GM12864 (cell line): ENCODE data around the gene ZNG1F.
"Not testable (repeated sequence)": the region's sequence is repeated elsewhere in the genome, so short reads cannot be mapped to it uniquely, and the experiment has no call there.

Experiments used
- DNase-seq: peaks from one replicate; pipeline ENCODE4 v3.0.0-alpha.2; 2011; ENCODE audit warnings: low read depth
- H3K4me3 ChIP-seq: 2 replicates; pipeline ENCODE4 v1.5.1; 2011; ENCODE audit warnings: mild to moderate bottlenecking, low read depth, low read length, control low read depth
- TF ChIP-seq, protein P1 (sequence below): IDR thresholded peaks from 2 replicates; pipeline ENCODE4 v1.5.1; 2011; ENCODE audit warnings: low read depth, mild to moderate bottlenecking, moderate library complexity, low read length, control low read depth, inconsistent platforms; ENCODE audit errors: missing control alignments

ZNG1F gene

DNA sequence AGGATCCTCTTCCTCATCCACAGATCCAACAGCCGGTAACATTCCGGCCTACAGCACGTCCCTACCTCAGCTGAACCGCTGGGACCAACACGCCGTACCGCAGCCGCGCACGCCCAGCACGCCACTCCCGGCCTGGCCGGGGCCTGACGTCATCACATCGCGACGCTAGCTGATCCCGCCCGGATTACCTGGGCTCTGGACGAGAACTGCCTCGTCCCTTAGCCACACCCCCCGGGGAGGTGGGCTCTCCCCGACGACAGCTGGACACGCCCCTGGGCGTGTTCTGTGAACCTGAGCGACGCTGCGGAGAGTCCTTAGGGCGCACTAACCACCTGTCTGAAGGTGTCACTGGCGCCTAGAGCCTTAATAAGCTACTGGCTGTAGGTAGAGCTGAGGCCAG, at the start of gene ZNG1F:
Gene ZNG1F, minus strand, starts transcription at position 101 of the 400 bp plus-strand sequence. Its CDS starts 59 bp downstream, at position 42.
- DNase-seq: not testable (repeated sequence)

DNA sequence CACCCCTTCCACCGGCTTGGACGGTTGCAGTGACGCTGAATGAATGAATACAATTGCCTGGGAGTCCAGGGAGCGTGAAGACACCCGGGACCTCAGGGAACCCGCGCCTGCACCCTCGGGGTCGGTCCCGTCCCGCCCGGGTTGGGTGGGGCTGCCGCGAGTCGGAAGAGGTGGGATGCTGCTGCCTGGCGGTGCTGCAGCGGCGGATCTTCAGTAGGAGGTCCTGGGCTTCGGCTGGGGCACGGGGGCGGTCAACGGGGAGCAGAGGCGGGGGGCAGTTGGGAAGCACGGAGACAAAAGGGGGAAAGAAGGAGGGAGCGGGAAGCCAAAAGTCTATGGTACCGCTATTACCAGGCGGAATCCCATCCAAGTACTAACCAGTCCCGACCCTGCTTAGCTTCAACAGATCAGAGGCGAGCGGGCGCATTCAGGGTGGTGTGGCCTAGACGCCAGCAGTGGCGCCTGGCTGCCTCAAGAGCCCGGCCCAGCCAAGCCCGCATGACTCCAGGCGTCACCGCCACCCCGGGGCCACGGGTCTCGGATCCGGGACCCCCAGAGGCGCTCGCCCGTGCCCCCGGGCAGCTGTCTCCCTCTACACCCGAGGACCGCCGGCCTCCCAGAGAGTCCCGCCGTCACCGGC, 48.1 kb upstream of the ZNG1F start:
- not testable (repeated sequence) for DNase-seq
- H3K4me3 ChIP-seq: peak overlapping the region; percentile 36

More for the DNA sequence above, at the start of gene ZNG1F:
- not testable (repeated sequence) for H3K4me3 ChIP-seq

DNA sequence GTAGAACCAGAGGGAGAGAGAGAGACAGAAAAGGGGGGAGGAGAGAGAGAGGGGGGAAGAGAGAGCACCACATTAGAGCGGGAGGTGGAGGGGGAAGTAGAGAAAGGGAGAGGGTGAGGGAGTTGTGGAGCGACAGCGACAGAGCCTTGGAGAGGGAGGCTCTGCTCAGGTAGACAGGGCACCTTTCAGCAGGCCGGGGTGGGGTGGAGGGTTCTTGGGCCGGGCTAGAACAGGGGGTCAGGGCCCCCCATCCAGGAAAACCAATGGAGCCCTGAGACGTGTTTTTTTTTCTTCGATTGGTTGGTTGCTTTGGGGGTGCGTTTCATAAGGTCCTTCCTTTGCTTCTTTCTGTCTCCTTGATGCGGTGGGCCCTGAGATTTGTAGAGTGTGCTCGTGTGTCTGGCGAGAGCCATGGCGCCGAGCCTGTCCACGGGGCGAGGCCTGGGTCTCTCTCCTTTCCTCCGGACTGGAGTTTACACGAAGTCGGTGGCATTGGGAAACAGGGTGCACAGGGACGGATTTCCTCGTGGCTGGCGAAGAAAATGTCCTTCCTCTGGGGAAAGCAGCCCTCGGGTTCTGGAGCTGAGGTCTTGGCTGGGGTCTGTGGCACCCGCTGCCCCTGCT, 47.5 kb upstream of the ZNG1F start:
- not testable (repeated sequence) for DNase-seq
- peak overlapping the region; percentile 43; the same call in 1 of the 2 replicates for H3K4me3 ChIP-seq

DNA sequence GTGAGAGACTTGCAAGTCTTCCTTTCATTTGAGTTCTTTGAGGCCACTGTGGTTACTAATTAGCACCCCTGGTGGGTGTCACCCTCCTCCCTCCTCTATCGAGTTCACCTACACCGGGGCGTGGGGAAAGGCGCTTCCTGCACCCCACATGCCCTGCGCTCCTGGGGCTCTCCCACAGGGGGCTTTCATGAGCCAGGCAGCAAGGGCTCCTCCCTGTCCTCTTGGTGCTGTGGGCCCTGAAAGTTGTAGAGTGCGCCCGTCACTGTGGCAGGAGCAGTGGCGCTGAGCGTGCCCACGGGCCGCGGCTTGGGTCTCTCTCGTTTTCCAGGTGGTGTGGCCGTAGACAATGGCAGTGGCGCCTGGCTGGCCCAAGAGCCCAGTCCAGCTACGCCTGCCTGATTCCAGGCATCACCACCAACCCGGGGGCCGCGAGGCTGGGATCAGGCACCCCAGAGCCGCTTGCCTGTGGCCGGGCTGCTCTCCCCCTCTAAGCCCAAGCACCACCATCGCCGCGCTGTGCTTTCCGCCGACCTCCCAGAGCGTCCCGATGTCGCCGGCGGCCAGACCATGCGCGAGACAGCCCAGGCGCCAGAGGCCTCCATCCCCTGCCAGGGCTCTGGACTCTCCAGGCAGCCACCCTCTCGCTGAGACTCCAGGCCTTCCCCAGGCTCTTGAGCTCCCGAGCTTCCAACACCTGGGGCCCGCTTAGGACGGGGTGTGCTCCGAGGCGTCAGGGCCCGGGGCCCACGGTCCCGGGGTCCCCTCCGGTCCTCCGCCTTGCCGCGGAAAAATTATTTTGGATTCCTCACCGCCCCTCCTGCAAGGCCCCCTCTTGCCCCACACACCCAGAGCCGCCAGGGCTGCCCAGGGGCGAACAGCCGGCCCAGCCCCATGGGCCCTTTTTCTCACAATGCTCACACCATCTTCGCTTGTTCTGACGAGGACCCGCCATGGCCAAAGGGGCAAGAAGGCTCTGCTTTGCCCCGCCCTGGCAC, 46.0 kb upstream of the ZNG1F start:
- TF ChIP-seq, protein P1, sequence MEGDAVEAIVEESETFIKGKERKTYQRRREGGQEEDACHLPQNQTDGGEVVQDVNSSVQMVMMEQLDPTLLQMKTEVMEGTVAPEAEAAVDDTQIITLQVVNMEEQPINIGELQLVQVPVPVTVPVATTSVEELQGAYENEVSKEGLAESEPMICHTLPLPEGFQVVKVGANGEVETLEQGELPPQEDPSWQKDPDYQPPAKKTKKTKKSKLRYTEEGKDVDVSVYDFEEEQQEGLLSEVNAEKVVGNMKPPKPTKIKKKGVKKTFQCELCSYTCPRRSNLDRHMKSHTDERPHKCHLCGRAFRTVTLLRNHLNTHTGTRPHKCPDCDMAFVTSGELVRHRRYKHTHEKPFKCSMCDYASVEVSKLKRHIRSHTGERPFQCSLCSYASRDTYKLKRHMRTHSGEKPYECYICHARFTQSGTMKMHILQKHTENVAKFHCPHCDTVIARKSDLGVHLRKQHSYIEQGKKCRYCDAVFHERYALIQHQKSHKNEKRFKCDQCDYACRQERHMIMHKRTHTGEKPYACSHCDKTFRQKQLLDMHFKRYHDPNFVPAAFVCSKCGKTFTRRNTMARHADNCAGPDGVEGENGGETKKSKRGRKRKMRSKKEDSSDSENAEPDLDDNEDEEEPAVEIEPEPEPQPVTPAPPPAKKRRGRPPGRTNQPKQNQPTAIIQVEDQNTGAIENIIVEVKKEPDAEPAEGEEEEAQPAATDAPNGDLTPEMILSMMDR: peak; percentile 31
- H3K4me3 ChIP-seq: peak overlapping the region; percentile 45
- DNase-seq: peak; percentile 67

DNA sequence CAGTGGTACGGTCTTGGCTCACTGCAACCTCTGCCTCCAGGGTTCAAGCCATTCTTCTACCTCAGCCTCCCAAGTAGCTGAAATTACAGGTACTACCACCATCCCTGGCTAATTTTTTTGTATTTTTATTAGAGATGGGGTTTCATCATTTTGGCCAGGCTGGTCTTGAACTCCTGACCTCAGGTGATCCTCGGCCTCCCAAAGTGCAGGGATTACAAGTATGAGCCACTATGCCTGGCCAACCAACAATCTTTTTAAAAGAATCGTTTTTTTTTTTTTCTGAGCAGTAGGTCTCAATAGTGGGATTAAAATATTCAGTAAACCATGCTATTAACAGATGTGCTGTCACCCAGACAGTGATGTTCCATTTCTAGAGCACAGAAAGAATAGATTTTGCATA, 45.1 kb upstream of the ZNG1F start:
- not testable (repeated sequence) for DNase-seq, H3K4me3 ChIP-seq

DNA sequence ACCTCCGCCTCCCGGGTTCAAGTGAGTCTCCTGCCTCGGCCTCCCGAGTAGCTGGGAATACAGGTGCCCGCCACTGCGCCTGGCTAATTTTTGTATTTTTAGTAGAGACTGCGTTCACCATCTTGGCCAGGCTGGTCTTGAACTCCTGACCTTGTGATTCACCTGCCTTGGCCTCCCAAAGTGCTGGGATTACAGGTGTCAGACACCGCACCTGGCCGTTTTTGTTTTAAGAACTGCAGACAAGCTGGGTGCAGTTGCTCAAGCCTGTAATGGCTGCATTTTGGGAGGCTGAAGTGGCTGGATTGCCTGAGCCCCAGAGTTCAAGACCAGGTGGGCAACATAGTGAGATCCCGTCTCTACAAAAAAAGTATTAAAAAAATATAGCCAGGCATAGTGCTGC, 43.2 kb upstream of the ZNG1F start:
- H3K4me3 ChIP-seq, DNase-seq: not testable (repeated sequence)

DNA sequence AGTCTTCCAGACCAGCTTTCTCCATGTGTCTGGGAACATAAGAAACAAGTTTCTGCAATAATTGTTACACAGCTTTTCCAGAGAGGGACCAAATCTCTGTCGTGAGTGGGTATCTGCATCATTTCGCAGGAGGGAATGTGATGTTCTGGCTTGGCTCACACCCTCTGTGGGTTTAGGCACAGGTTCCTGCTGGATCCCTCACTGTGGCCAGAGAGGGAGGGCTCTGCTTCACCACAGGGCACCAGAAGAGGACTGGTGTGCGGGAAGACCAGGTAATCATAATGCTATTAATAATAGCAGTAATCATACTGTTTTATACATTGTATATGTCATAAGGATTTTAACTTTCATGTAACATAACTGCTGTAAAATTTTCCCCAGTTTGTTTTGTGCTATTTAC, 41.3 kb upstream of the ZNG1F start:
- DNase-seq, H3K4me3 ChIP-seq: not testable (repeated sequence)

DNA sequence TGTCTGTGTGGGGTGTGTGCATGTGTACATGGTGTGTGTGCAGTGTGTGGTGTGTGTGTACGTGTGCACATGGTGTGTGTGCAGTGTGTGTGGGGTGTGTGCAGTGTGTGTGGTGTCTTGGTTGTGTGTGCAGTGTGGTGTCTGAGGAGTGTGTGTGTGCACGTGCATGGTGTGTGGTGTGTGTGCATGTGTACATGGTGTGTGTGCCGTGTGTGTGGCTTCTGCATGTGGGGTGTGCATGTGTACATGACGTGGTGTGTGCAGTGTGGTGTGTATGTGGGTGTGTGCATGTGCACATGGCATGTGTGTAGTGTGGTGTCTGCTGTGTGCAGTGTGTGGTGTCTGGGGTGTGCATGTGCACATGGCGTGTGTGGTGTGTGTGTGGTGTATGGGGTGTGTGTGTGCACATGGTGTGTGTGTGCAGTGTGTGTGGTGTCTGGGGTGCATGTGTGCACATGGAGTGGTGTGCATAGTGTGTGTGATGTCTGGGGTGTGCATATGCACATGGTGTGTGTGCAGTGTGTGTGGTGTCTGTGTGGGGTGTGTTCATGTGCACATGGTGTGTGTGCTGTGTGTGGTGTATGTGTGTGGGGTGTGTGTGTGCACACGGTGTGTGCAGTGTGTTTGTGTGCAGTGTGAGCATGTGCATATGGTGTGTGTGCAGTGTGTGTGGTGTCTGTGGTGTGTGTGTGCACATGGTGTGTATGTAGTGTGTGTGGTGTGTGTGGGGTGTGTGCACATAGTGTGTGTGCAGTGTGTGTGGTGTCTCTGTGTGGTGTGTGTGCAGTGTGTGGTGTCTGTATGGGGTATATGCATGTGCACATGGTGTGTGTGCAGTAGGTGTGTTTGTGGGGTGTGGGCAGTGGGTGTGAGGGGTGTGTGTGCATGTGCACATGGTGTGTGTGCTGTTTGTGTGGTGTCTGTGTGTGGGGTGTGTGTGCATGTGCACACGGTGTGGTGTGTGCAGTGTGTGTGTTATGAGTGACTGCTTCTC, 40.6 kb upstream of the ZNG1F start:
- TF ChIP-seq, protein P1: no peak
- H3K4me3 ChIP-seq: no peak overlapping the region
- DNase-seq: no peak

DNA sequence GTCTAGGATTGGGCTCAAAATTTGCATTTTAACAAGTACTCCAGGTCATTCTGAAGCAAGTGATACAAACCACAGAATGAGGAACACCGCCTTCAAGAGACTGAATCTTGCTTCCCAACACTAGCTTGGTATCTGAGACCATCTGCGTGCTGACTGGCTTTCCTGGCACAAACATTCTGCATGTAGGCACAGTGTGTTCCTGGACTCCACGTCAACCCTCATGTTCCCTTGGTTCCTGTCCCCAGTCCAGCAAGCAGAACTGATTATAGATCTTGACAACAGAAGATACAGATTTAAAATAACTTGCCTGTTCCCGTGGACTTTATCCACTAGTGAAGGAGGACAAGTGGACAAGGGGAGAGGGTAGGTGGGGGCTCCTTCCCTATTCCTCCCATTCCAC, 30.7 kb upstream of the ZNG1F start:
- not testable (repeated sequence) for DNase-seq, H3K4me3 ChIP-seq

DNA sequence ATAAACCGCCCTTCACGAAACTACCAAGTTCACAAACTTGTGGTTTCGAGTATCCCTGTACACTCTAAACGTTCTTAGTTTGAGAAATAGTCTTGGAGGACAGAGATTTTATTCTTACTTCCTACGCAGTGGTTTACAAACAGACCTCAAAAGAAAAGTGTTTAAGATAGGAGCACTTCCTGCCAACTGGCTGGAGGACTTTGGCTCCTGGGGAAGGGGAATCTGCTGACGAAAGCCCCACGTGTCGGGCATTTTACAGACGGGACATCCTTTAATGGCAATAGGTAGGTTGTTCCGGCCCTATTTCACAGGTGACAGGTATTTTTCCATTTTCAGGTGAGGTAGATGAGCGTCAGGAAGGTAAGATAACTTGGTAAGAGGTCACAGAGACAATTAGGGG, 678 bp downstream of the ZNG1F start:
- not testable (repeated sequence) for H3K4me3 ChIP-seq, DNase-seq

DNA sequence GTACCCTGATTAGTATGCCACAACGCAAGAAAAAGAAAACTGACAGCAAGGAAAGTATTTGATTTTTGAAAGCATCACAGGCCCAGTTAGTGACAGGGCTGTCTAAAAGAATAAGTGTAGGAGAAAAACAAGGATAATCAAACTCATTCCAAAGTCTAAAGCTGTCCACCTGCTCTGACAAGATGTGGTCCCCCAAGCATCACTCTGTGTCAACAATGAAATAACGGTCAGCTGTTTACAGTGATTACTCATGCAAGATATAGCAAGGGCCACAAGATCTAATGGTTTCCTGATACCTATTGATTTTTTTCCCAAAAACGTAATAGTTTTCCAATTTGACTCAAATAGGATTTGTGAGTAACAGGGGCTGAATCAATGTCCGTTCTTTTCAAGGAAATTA, 14.1 kb downstream of the ZNG1F start:
- H3K4me3 ChIP-seq, DNase-seq: not testable (repeated sequence)

DNA sequence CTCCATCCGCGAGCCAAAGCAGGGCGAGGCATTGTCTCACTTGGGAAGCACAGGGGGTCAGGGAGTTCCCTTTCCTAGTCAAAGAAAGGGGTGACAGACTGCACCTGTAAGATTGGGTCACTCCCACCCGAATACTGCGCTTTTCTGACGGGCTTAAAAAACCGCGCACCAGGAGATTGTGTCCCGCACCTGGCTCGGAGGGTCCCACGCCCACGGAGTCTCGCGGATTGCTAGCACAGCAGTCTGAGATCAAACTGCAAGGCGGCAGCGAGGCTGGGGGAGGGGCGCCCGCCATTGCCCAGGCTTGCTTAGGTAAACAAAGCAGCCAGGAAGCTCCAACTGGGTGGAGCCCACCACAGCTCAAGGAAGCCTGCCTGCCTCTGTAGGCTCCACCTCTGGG, 39.0 kb downstream of the ZNG1F start:
- not testable (repeated sequence) for DNase-seq, H3K4me3 ChIP-seq

DNA sequence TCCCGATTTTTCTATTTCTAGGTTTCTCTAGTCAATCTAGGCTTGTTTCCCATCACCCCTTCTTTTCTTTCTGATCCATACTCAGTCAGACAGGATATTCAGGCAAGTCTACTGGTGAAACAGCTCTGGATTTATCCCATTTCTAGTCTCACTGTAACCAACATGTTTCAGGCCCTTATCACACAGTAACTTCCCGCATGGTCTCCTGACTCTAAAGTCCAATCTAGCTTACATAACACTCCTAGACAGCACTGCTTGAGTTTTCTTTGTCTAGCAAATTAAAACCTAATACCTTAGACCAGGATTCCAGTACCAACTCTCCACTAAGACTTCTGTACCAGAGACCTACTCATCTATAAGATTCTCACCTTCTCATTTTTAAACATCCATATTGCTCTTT, 47.2 kb downstream of the ZNG1F start:
- not testable (repeated sequence) for DNase-seq, H3K4me3 ChIP-seq

DNA sequence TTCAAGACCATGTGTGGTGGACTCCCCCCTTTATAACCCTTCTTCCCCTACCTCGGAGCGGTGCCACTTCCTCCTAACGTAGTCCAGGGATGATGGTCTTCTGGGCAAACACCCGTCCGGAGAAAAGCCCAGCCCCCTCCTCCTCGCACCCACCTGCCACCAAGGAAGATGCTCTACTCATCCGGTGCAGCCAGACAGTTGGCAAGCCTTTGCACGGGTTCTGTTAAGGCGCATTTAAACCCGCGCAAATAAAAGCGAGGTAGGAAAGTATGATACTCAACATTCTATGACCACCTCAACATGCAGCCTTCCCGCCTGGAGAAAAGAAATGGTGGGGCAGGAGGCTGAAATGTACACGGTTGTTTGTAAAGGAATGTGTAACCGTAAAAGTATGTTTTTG, 60.5 kb downstream of the ZNG1F start, which contains the start of gene FOXD4L6:
Gene FOXD4L6, minus strand, starts transcription at position 101 of the 400 bp plus-strand sequence. CDS start 298 bp downstream, outside the sequence.
- not testable (repeated sequence) for H3K4me3 ChIP-seq, DNase-seq

DNA sequence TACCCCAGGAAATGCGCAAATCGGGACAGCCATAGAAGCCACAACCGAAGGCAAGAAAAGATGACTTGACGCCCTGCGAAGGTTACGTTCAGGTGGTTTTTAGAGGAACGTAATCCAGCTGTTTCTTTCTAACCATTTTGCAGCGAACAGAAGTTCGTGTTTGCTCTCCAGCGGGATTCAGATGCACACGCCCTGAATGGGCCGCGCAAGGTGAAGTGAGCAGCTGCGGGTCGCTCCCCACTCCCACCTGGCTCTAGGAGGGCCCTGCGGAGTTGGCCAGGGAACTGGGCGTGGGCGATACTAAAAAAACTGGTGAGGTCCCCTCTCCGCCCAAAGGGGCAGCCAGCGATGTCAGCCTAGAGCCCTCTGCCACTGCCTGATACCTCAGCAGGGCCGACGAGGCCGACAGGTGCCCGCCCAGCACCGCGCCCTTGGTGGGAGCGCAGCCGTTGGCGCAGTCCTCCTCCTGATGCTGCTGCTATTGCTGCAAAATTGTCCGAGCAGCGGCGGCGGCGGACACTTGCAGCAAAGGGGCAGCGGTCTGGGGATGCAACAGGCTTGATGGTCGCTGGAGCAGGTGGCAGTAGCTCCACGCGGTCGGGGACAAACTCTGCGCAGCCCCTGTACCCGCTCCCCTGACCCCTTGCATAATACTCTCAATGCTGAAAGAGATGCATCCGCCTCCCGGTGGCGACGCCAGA, 62.2 kb downstream of the ZNG1F start:
- not testable (repeated sequence) for H3K4me3 ChIP-seq, DNase-seq
